CD4-positive, alpha-beta T cell treated with Interleukin-17A for 1 hour (primary cell): Measurements from ENCODE around the gene PRKCB.

Experiments
- DNase-seq: peaks from one replicate; pipeline ENCODE4 v3.0.0-alpha.2; 2020

Gene PRKCB

DNA sequence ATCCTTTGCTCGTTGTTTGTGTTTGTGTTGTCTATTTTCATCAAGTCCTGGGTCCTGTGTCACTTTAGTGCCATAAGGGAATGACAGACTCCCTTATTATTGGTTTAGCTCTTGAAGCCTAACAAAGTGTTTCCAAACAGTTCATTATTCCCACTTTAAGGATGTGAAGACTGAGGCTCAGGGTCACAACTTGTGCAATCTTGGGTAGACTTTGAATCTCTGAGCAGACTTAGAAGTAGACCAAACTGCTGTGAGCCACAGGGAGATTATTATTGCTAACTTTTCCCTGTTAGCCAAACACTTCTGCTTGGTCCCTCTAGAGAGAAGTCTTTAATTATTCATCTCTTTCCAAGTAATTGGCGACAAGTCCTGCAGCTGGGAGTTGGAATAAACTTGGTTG is 31.8 kb downstream of the PRKCB start:
- DNase-seq = no peak

DNA sequence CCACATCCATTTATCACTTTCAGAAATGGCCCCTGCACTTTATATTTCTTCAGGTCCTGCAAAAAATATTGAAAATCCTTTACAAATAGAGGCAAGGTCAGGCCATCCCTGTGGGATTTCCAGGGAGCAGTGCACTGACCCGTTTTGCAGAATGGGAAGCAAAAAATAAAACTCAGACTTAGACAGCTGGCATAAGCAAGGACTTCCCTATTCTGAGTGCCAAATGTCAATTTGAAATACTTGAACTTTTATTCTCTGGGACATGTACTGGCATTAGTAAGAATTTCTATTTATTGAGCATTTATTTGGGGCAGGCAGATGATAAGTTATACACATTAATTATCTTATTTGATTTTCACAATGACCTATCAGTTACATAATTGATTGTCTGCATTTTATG is 32.4 kb downstream of the PRKCB start:
- no peak for DNase-seq

GRCh38 chr16:23869052-23869451 is 33.3 kb downstream of the PRKCB start:
- peak; percentile 46 for DNase-seq

DNA sequence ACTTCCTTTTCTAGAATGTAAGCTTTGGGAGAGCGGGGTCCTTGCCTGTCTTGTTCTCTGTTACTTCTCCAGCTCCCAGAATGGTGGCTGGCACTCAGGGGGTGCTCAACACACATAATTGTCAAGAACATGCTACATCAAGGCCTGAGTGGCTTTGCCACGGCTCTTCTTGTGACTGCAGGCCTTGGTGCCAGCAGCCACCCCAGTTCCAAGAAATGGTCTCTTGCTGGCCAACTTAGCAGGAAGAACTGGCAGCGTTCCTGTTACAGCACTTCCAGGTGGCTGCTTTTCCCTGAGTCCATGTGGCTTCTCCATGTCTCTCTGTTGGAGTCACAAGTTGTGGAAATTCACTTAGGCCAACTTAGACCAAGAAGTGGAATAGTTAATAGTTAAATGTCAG is 36.1 kb downstream of the PRKCB start:
- no peak for DNase-seq

DNA sequence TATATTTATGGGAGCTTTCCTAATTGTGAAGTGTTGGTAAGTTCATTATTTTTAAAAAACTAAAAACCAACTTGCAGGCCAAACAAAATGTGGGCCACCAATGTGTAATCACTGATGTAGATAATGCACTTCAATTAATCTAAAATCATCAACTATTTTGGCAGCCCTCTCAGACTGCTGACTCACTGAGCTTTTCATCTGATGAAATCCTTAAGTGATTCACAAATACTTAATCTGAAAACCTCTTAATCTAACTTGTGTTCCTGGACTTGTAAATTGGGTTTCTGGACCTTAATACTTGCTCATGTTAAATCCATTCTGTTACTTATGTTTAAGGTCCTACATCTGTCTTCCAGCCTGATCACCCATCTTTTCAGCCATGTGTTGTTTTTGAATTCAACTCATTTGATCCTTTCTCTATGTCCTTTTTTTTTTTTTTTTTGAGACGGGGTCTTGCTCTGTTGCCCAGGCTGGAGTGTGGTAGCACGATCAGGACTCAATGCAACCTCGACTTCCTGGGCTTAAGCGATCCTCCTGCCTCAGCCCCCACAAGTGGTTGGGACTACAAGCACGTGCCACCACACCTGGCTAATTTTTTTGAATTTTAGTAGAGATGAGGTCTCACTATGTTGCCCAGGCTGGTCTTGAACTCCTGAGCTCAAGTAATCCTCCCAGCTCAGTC is 39.0 kb downstream of the PRKCB start:
- DNase-seq = no peak

DNA sequence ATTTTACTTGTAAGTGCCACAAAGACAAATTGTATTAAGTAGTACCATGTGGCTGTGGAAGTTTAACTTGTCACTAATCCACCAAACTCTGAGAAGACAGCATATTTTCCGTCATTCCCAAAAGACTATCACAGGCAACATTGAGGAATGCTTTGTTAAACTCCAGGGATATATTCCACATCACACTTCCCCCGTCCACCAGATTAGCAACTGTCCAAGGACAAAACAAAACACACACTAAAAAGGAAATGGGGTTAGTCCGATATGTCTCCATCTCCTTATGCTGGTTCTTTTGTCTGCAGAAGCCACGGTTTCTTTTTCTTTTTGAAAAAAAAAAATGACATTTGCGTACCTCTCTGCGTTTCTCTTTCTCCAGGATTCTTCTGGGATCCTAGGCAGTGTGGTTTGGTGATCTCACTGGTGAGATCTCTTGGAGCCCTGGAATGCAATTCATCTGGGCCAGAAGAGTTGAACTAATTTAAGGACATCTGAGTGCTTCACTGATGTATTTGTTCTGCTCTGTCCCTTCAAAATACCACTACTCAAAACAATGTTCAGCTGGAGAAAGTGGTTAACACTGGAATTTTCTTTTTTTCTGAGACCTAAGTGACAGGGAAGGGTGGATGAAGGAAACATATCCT is 40.6 kb downstream of the PRKCB start:
- no peak for DNase-seq

DNA sequence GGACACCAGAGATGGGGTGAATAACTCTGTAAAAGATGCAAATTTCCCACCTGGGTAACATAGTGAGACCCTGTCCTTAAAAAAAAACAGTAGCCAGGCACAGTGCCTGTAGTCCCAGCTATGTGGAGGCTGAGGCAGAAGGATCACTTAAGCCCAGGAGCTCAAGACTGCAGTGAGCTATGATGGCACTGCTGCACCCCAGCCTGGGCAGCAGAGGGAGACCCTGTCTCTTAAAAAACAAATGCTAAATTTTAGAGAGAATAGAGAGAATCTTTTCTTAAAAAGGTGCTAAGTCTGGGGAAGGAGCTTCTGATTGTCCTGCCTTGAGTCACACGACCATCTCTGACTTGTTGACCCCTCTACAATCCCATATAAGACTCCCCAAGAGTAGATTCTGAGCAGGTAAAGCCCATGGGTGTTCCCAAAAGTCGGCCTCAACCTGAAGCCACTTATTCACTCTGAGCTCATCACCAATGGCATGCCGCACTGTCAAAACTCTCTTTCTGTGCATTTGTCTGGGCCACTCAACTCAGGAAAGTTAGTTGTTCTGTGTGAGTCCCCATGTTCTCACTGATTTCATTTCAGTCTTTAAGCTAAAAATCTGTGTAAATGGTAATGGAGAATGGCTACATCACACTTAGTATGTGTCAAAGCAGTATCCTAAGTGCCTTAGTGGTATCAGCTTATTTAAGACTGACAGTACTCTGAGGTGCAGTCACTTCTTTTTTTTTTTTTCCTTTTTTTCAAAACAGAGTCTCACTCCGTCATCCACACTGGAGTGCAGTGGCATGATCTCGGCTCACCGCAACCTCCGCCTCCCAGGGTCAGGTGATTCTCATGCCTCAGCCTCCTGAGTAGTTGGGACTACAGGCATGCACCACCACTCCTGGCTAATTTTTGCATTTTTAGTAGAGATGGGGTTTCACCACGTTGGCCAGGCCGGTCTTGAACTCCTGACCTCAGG is 41.6 kb downstream of the PRKCB start:
- peak; percentile 29 for DNase-seq

DNA sequence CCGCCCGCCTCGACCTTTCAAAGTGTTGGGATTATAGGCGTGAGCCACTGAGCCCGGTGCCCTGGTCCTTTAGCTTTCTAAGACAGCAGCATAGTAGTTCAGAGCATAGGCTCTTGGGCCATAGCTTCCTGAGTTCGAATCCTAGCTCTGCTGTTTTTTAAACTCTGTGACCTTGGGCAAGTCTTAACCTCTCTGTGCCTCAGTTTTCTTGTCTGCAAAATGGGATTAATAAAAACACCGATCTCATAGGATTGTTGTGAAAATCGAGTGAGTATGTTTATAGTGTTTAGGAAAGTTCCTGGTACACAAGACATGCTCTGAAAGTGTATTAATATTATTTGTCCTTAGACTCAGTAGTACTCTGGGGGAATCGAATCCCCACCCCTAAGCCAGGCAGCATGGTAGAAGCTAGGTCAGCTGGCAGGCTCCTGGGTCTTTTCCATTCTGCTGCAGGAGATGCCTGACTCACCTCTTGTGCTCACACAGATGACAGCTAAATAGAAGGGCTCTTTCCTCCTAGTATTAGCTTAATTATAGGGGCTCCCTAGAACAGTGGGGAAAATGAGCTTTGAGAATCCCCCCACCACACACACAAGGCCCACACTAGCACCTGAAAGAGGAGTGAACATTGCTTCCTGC is 44.1 kb downstream of the PRKCB start:
- no peak for DNase-seq

GRCh38 chr16:23889189-23889588 is 53.4 kb downstream of the PRKCB start:
- DNase-seq = no peak

GRCh38 chr16:23893986-23894385 is 58.2 kb downstream of the PRKCB start:
- no peak for DNase-seq

DNA sequence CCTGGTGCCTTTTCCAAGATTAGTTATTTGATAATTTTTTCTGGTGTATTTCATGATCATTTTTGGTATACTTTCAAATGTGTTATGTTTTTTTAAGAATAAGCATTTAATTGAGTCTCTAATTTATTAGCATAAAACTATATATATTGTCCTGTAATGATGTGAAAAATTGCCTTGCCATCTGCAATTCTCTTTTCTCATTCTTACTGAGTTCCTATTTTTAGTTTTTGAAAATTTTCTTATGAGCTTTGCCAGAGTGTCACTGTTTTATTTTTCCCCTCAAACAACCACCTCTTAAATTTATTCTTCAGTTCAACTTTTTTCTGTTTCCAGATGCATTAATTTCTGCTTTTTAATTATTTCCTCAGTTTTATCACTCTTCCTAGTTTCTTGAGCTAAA is 59.3 kb downstream of the PRKCB start:
- no peak for DNase-seq

- DNase-seq = peak; percentile 15
Observed at GRCh38 chr16:23896832-23897821, 61.3 kb downstream of the PRKCB start.

GRCh38 chr16:23898682-23899430 is 63.1 kb downstream of the PRKCB start:
- DNase-seq = no peak

DNA sequence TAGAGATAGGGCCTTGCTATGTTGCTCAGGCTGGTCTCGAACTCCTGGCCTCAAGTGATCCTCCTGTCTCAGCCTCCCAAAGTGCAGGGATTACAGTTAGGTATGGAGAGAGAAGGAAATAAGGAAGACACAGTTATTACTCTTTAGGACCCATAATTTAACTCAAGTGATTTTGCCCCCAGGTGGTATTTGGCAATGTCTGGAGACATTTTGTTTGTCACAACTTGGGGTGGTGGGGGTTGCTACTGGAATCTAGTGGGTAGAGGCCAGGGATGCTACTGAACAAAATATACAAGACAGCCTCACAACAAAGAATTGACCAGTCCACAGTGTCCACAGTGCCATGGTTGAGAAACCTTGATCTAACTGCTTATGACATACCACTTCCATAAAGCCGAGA is 64.1 kb downstream of the PRKCB start:
- no peak for DNase-seq

- DNase-seq = no peak
Observed at GRCh38 chr16:23900480-23901177, 64.8 kb downstream of the PRKCB start.

DNA sequence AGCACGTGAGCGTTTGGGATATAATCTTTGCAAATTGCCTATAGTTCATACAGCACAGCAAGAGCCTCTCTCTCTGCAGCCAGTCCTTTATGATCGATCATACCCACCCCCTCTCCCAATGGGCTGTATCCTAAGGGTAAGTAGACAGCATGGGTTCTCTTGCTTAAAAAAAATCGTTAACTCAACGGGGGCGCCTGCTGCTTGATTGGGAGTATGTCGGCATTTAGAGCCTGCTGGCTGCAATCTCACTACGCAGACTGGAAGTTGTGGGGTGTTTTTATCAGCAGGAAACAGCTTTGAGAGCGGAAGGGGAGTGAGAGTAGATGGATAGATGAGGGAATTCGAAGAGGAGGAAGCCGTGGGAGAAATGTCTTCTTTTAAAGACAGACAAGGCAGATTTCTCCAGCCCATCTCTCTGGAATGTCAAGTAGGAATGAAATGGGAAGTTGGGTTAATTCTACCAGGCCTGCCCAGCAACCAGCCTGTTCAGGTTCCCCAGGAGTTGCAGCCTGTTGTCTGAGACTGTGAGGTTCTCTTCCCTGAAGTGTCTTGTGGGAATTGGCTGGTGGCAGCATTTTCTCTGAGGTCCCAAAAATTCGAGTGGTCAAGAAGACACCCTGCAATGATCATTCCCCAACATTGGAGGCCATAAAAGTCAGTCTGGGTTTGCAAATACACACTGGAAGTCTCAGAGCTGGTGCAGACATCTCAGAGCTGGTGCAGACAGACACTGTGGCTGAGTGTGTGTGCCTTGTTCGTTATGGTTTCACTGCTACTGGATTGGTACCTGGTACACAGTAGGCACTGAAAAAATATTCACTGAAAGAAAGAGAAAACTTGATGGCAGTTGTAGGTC is 65.6 kb downstream of the PRKCB start:
- no peak for DNase-seq

- no peak for DNase-seq
Observed at GRCh38 chr16:23902034-23902747, 66.4 kb downstream of the PRKCB start.

- no peak for DNase-seq
Observed at GRCh38 chr16:23902748-23903414, 67.1 kb downstream of the PRKCB start.
